HUES64 (cell line): ENCODE measurements around the gene DLG5.

Experiments
- H3K27ac ChIP-seq: 2 replicates; pipeline ENCODE4 v1.7.0; 2013; ENCODE audit warnings: low read depth, low read length, inconsistent platforms
- H3K27me3 ChIP-seq: 2 replicates; pipeline ENCODE4 v1.6.1; 2013; ENCODE audit warnings: mild to moderate bottlenecking, low read length; ENCODE audit not compliant: insufficient read depth
- H3K36me3 ChIP-seq: 2 replicates; pipeline ENCODE4 v1.6.1; 2013; ENCODE audit warnings: mild to moderate bottlenecking, low read length; ENCODE audit not compliant: insufficient read depth
- H3K4me1 ChIP-seq: 2 replicates; pipeline ENCODE4 v1.6.1; 2013; ENCODE audit warnings: mild to moderate bottlenecking, low read length, moderate library complexity; ENCODE audit not compliant: insufficient read depth
- H3K4me3 ChIP-seq: 2 replicates; pipeline ENCODE4 v1.5.1; 2013; ENCODE audit warnings: mild to moderate bottlenecking, low read length, moderate library complexity
- H3K9ac ChIP-seq: 2 replicates; pipeline ENCODE4 v1.6.1; 2013; ENCODE audit warnings: mild to moderate bottlenecking, low read depth, low read length
- H3K9me3 ChIP-seq: 2 replicates; pipeline ENCODE4 v1.6.1; 2013; ENCODE audit warnings: low read depth, low read length; ENCODE audit not compliant: insufficient read depth
- WGBS: fragments of 150-250, 120-280 bp; methylation state at CpG from one replicate; pipeline ENCODE4 v1.1.7; 2013; ENCODE audit warnings: missing lambda C conversion rate; 5-methylcytosine and 5-hydroxymethylcytosine counted together

Gene DLG5

GRCh38 chr10:77943121-77943901 lies 16.8 kb upstream of the DLG5 start:
- 39% methylated on average over 7 of the region's 8 CpGs for WGBS
- peaks cover 13% of the 10 kb centered on the region for H3K4me1 ChIP-seq
- peak overlapping the region; percentile 37; the same call in 1 of the 2 replicates for H3K9ac ChIP-seq
- no peak overlapping the region for H3K4me3 ChIP-seq
- H3K27ac ChIP-seq = peak overlapping the region; percentile 78
- no peaks in the 10 kb centered on the region for H3K27me3 ChIP-seq
- no peaks in the 10 kb centered on the region for H3K36me3 ChIP-seq
- no peaks in the 10 kb centered on the region for H3K9me3 ChIP-seq

- no peak overlapping the region for H3K9ac ChIP-seq
- 98% methylated on average over 6 of the region's 6 CpGs for WGBS
- H3K27ac ChIP-seq = no peak overlapping the region
- no peaks in the 10 kb centered on the region for H3K36me3 ChIP-seq
- H3K4me3 ChIP-seq = no peak overlapping the region
- H3K4me1 ChIP-seq = peaks cover 12% of the 10 kb centered on the region; the same call in 1 of the 2 replicates
- H3K27me3 ChIP-seq = no peaks in the 10 kb centered on the region
- H3K9me3 ChIP-seq = no peaks in the 10 kb centered on the region
These were observed 15.2 kb upstream of the DLG5 start for GRCh38 chr10:77941790-77942189.

- no peak overlapping the region for H3K4me3 ChIP-seq
- no peaks in the 10 kb centered on the region for H3K9me3 ChIP-seq
- H3K4me1 ChIP-seq = peaks cover 12% of the 10 kb centered on the region; the same call in 1 of the 2 replicates
- 75% methylated on average over 3 of the region's 3 CpGs for WGBS
- no peak overlapping the region for H3K27ac ChIP-seq
- no peaks in the 10 kb centered on the region for H3K36me3 ChIP-seq
- no peak overlapping the region for H3K9ac ChIP-seq
- no peaks in the 10 kb centered on the region for H3K27me3 ChIP-seq
These were observed 14.1 kb upstream of the DLG5 start for GRCh38 chr10:77940627-77941026.

GRCh38 chr10:77940225-77940624 lies 13.7 kb upstream of the DLG5 start:
- Histone ChIP-seq H3K9ac (no peak overlapping the region), H3K27me3 (no peaks in the 10 kb centered on the region), H3K27ac (no peak overlapping the region), H3K4me3 (no peak overlapping the region), H3K36me3 (no peaks in the 10 kb centered on the region), H3K9me3 (no peaks in the 10 kb centered on the region), H3K4me1 (peaks cover 12% of the 10 kb centered on the region; the same call in 1 of the 2 replicates)
- WGBS = 73% methylated on average over 2 of the region's 2 CpGs

- H3K9ac ChIP-seq = no peak overlapping the region
- no peak overlapping the region for H3K4me3 ChIP-seq
- H3K27me3 ChIP-seq = no peaks in the 10 kb centered on the region
- H3K36me3 ChIP-seq = no peaks in the 10 kb centered on the region
- no peaks in the 10 kb centered on the region for H3K9me3 ChIP-seq
- 33% methylated on average over 3 of the region's 3 CpGs for WGBS
- H3K27ac ChIP-seq = no peak overlapping the region
- H3K4me1 ChIP-seq = peaks cover 12% of the 10 kb centered on the region; the same call in 1 of the 2 replicates
These were observed 13.0 kb upstream of the DLG5 start for GRCh38 chr10:77939561-77940001.

GRCh38 chr10:77936697-77937567 lies 10.4 kb upstream of the DLG5 start:
- 68% methylated on average over 3 of the region's 3 CpGs for WGBS

GRCh38 chr10:77932016-77932715 lies 5.6 kb upstream of the DLG5 start:
- Histone ChIP-seq H3K36me3 (no peaks in the 10 kb centered on the region), H3K4me1 (peaks cover 8% of the 10 kb centered on the region), H3K27me3 (peaks cover 10% of the 10 kb centered on the region), H3K9ac (no peak overlapping the region), H3K27ac (no peak overlapping the region), H3K9me3 (no peaks in the 10 kb centered on the region), H3K4me3 (no peak overlapping the region)
- whole genome bisulfite sequencing = 94% methylated on average over 8 of the region's 8 CpGs

More at GRCh38 chr10:77936697-77937567, 10.4 kb upstream of the DLG5 start:
- Histone ChIP-seq H3K9me3 (no peaks in the 10 kb centered on the region), H3K4me1 (peaks cover 7% of the 10 kb centered on the region; the same call in 1 of the 2 replicates), H3K27ac (no peak overlapping the region), H3K9ac (no peak overlapping the region), H3K36me3 (no peaks in the 10 kb centered on the region), H3K27me3 (no peaks in the 10 kb centered on the region), H3K4me3 (no peak overlapping the region)

- H3K4me3 ChIP-seq = peak overlapping the region; percentile 87
- peak overlapping the region; percentile 91 for H3K9ac ChIP-seq
- peaks cover 22% of the 10 kb centered on the region for H3K4me1 ChIP-seq
- WGBS = 44% methylated on average over 20 of the region's 20 CpGs
- H3K27ac ChIP-seq = peak overlapping the region; percentile 24; the same call in 1 of the 2 replicates
- no peaks in the 10 kb centered on the region for H3K36me3 ChIP-seq
- H3K27me3 ChIP-seq = peaks cover 11% of the 10 kb centered on the region
- H3K9me3 ChIP-seq = no peaks in the 10 kb centered on the region
These were observed 1.1 kb upstream of the DLG5 start for GRCh38 chr10:77927402-77928246.

GRCh38 chr10:77925795-77926565 lies 575 bp downstream of the DLG5 start:
- Histone ChIP-seq H3K27me3 (peaks cover 11% of the 10 kb centered on the region), H3K9me3 (no peaks in the 10 kb centered on the region), H3K27ac (peak overlapping the region; percentile 46; the same call in 1 of the 2 replicates), H3K9ac (peak overlapping the region; percentile 91), H3K4me3 (peak overlapping the region; percentile 87), H3K36me3 (no peaks in the 10 kb centered on the region), H3K4me1 (peaks cover 25% of the 10 kb centered on the region)
- 2% methylated on average over 73 of the region's 73 CpGs for WGBS
